HepG2 (cell line): ENCODE measurements around the gene ZNF22. TPM values are rescaled to one million over a fixed set of nuclear protein-coding genes. Genes with fewer than 3 reads are reported as not detected.

Experiments used
- ADNP ChIP-seq: sonication (generic); formaldehyde crosslinking; IDR thresholded peaks from 2 replicates; pipeline ENCODE4 v1.4.0; 2020; ENCODE audit warnings: missing genetic modification reagents
- FOXK2 ChIP-seq: fragments of 450-650 bp; IDR thresholded peaks from 2 replicates; pipeline ENCODE4 v1.6.1; 2016
- KLF11 ChIP-seq: IDR thresholded peaks from 2 replicates; pipeline ENCODE4 v1.6.1; 2016; ENCODE audit warnings: missing compliant biosample characterization
- KLF9 ChIP-seq: IDR thresholded peaks from 2 replicates; pipeline ENCODE4 v1.6.1; 2016; ENCODE audit warnings: low read depth
- MAFK ChIP-seq, 2 experiments: IDR thresholded peaks in 1 of 2; conservative IDR thresholded peaks in 1 of 2; 2 replicates each; pipeline ENCODE4 v1.6.1; 2011; ENCODE audit warnings: improper control_type of control experiment in 2 of 2, low read length in 2 of 2
- RFX3 ChIP-seq: IDR thresholded peaks from 2 replicates; pipeline ENCODE4 v1.6.1; 2016; ENCODE audit warnings: missing biosample characterization, missing genetic modification reagents
- SKI ChIP-seq: fragments of 450-650 bp; IDR thresholded peaks from one replicate; pipeline ENCODE4 v1.6.1; 2018; ENCODE audit warnings: mild to moderate bottlenecking; ENCODE audit not compliant: partially characterized antibody
- SOX13 ChIP-seq, 3 experiments: fragments of 450-650 bp in 1 of 3; sonication (generic) in 1 of 3; formaldehyde crosslinking in 1 of 3; IDR thresholded peaks in 2 of 3; conservative IDR thresholded peaks in 1 of 3; 2 replicates each; pipeline versions ENCODE4 v1.5.0 to v1.6.1; 2016 to 2020; ENCODE audit warnings: antibody characterized with exemption in 1 of 3, mild to moderate bottlenecking in 1 of 3, missing compliant biosample characterization in 1 of 3, missing genetic modification reagents in 1 of 3, moderate library complexity in 1 of 3
- TOE1 ChIP-seq: sonication (generic); formaldehyde crosslinking; IDR thresholded peaks from 2 replicates; pipeline ENCODE4 v1.4.0; 2020; ENCODE audit warnings: mild to moderate bottlenecking, missing genetic modification reagents
- ZNF383 ChIP-seq: sonication (generic); formaldehyde crosslinking; IDR thresholded peaks from 2 replicates; pipeline ENCODE4 v1.4.0; 2020; ENCODE audit warnings: missing genetic modification reagents, mild to moderate bottlenecking, borderline replicate concordance
- polyA plus RNA-seq, 8 experiments: library from polyadenylated mRNA; depleted of rRNA in 3 of 8; stranded (reverse) in 7 of 8; unstranded in 1 of 8; fragments of >200 nt; fragmentation: Illumina TruSeq in 4 of 8; extraction: Trizol in 4 of 8; gene quantifications; 2 replicates each; pipeline versions ENCODE4 v1.2.1 to v1.2.3, GENCODE V29; 2011 to 2016; ENCODE audit warnings: low read depth in 4 of 8, missing spikeins in 1 of 8, mixed read lengths in 1 of 8; ENCODE audit not compliant: insufficient read depth in 1 of 8
- total RNA-seq, 5 experiments: library from RNA; depleted of rRNA; stranded (reverse); fragments of >200 nt; fragmentation: Illumina TruSeq; extraction: Trizol; gene quantifications; 2 replicates each; pipeline ENCODE4 v1.2.3, GENCODE V29; 2016; ENCODE audit warnings: low read depth in 1 of 5
- TF ChIP-seq, protein P1 (sequence below): sonication (generic); formaldehyde crosslinking; IDR thresholded peaks from 2 replicates; pipeline ENCODE4 v1.5.1; 2020; ENCODE audit warnings: missing genetic modification reagents, mild to moderate bottlenecking, borderline replicate concordance
- TF ChIP-seq, protein P2 (sequence below): sonication (generic); formaldehyde crosslinking; IDR thresholded peaks from 2 replicates; pipeline ENCODE4 v1.5.0; 2020; ENCODE audit warnings: mild to moderate bottlenecking, missing genetic modification reagents, borderline replicate concordance
- TF ChIP-seq, protein P3 (sequence below): sonication (generic); formaldehyde crosslinking; IDR thresholded peaks from 2 replicates; pipeline ENCODE4 v1.4.0; 2020; ENCODE audit warnings: missing genetic modification reagents
- TF ChIP-seq, protein P4 (sequence below): sonication (generic); formaldehyde crosslinking; IDR thresholded peaks from 2 replicates; pipeline ENCODE4 v1.4.0; 2020; ENCODE audit warnings: missing genetic modification reagents
- TF ChIP-seq, protein P5 (sequence below), 2 experiments: sonication (generic) in 1 of 2; formaldehyde crosslinking in 1 of 2; IDR thresholded peaks; 2 replicates each; pipeline versions ENCODE4 v1.4.0 to v1.6.1; 2016 to 2020; ENCODE audit warnings: borderline replicate concordance in 1 of 2, low read depth in 1 of 2, mild to moderate bottlenecking in 1 of 2, missing genetic modification reagents in 1 of 2

The ZNF22 gene
- total and polyA plus RNA-seq, 2 of the 13 experiments (the other 11 are each of a cell fraction or from before 2014, with no cell fraction given), result 0.40 to 1.3 TPM

DNA sequence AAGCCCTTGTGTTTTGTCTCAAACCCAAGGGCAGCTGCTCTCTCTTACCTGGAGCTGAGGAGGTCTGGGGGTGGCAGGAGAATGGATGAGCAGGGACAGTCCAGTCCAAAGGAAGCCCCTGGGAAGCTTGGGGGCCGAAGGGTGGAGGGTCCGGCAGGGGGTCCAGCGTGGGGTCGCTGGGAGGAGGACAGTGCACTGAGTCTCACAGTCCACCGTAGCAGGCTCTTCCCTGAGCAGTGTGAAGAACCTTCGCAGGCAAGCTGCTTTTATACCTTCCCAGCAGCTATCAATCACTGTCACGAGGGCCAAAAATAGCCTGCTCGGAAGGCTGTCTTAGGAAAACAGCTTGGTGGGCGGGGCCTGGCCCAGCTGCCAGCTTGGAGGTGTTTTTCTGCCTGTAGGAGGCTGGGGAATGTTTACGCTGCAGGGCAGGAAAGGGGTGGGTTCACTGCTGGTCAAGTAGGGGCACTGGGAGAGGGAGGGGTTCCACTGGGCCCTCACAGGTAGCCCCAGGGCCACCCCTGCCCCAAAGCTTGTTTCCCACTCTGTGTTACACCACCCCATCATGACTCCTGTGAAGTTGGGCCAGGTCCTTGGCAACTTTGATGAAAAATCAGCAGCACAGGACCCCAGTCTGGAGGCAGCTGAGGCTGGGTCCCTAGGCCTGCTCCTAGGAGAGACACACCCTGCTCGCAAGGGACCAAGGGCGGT is 22.0 kb upstream of the ZNF22 start, which contains the start of gene DEPP1 (continued):
- TF ChIP-seq, protein P1, sequence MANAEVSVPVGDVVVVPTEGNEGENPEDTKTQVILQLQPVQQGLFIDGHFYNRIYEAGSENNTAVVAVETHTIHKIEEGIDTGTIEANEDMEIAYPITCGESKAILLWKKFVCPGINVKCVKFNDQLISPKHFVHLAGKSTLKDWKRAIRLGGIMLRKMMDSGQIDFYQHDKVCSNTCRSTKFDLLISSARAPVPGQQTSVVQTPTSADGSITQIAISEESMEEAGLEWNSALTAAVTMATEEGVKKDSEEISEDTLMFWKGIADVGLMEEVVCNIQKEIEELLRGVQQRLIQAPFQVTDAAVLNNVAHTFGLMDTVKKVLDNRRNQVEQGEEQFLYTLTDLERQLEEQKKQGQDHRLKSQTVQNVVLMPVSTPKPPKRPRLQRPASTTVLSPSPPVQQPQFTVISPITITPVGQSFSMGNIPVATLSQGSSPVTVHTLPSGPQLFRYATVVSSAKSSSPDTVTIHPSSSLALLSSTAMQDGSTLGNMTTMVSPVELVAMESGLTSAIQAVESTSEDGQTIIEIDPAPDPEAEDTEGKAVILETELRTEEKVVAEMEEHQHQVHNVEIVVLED (CRISPR knock-in tag), result peak; percentile 54; the same call in 1 of the 2 replicates
- TF ChIP-seq, protein P2, sequence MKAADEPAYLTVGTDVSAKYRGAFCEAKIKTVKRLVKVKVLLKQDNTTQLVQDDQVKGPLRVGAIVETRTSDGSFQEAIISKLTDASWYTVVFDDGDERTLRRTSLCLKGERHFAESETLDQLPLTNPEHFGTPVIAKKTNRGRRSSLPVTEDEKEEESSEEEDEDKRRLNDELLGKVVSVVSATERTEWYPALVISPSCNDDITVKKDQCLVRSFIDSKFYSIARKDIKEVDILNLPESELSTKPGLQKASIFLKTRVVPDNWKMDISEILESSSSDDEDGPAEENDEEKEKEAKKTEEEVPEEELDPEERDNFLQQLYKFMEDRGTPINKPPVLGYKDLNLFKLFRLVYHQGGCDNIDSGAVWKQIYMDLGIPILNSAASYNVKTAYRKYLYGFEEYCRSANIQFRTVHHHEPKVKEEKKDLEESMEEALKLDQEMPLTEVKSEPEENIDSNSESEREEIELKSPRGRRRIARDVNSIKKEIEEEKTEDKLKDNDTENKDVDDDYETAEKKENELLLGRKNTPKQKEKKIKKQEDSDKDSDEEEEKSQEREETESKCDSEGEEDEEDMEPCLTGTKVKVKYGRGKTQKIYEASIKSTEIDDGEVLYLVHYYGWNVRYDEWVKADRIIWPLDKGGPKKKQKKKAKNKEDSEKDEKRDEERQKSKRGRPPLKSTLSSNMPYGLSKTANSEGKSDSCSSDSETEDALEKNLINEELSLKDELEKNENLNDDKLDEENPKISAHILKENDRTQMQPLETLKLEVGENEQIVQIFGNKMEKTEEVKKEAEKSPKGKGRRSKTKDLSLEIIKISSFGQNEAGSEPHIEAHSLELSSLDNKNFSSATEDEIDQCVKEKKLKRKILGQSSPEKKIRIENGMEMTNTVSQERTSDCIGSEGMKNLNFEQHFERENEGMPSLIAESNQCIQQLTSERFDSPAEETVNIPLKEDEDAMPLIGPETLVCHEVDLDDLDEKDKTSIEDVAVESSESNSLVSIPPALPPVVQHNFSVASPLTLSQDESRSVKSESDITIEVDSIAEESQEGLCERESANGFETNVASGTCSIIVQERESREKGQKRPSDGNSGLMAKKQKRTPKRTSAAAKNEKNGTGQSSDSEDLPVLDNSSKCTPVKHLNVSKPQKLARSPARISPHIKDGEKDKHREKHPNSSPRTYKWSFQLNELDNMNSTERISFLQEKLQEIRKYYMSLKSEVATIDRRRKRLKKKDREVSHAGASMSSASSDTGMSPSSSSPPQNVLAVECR (CRISPR knock-in tag), result peak; percentile 79; the same call in 1 of the 2 replicates
- TF ChIP-seq ADNP, result no peak
- TF ChIP-seq SOX13 (IDR thresholded peaks at IDR 0.05), result peak; percentile 83
- TF ChIP-seq SOX13 (CRISPR knock-in tag; conservative IDR thresholded peaks at IDR 0.05 in 1 of 2, IDR thresholded peaks at IDR 0.05 in 1 of 2), result peak in 1 of 2 experiments; percentile 91; a peak in 2 of 4 replicates
- 0 out of 4 replicates have a peak, but pooled peaks of 1 of the 2 experiments have one; percentile 9 for TF ChIP-seq MAFK (conservative IDR thresholded peaks at IDR 0.05 in 1 of 2, IDR thresholded peaks at IDR 0.05 in 1 of 2; ENCODE audit: low read length in 2 of 2)
- TF ChIP-seq, protein P3, sequence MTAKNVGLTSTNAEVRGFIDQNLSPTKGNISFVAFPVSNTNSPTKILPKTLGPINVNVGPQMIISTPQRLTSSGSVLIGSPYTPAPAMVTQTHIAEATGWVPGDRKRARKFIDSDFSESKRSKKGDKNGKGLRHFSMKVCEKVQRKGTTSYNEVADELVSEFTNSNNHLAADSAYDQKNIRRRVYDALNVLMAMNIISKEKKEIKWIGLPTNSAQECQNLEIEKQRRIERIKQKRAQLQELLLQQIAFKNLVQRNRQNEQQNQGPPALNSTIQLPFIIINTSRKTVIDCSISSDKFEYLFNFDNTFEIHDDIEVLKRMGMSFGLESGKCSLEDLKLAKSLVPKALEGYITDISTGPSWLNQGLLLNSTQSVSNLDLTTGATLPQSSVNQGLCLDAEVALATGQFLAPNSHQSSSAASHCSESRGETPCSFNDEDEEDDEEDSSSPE (CRISPR knock-in tag), result peak; percentile 23; the same call in 1 of the 2 replicates
- TF ChIP-seq ZNF383, result no peak
- peak; percentile 52 for TF ChIP-seq RFX3 (CRISPR knock-in tag)
- TF ChIP-seq, protein P4, sequence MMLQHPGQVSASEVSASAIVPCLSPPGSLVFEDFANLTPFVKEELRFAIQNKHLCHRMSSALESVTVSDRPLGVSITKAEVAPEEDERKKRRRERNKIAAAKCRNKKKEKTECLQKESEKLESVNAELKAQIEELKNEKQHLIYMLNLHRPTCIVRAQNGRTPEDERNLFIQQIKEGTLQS (CRISPR knock-in tag), result 0 out of 2 replicates have a peak, but pooled peaks have one; percentile 14
- peak; percentile 89 for TF ChIP-seq KLF11 (CRISPR knock-in tag)
- TF ChIP-seq, protein P5, sequence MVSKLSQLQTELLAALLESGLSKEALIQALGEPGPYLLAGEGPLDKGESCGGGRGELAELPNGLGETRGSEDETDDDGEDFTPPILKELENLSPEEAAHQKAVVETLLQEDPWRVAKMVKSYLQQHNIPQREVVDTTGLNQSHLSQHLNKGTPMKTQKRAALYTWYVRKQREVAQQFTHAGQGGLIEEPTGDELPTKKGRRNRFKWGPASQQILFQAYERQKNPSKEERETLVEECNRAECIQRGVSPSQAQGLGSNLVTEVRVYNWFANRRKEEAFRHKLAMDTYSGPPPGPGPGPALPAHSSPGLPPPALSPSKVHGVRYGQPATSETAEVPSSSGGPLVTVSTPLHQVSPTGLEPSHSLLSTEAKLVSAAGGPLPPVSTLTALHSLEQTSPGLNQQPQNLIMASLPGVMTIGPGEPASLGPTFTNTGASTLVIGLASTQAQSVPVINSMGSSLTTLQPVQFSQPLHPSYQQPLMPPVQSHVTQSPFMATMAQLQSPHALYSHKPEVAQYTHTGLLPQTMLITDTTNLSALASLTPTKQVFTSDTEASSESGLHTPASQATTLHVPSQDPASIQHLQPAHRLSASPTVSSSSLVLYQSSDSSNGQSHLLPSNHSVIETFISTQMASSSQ (IDR thresholded peaks at IDR 0.05; ENCODE audit: low read depth), result peak; percentile 71
- TF ChIP-seq, protein P5 (CRISPR knock-in tag; IDR thresholded peaks at IDR 0.05; ENCODE audit: borderline replicate concordance), result peak; percentile 84
- 0 out of 2 replicates have a peak, but pooled peaks have one; percentile 29 for TF ChIP-seq TOE1 (CRISPR knock-in tag)
- TF ChIP-seq FOXK2, result no peak
- peak; percentile 79 for TF ChIP-seq SKI
- TF ChIP-seq KLF9 (CRISPR knock-in tag), result peak; percentile 89; the same call in 1 of the 2 replicates
